PC-9 (cell line): ENCODE results near the gene RUNX2. TPM values are rescaled to one million over a fixed set of nuclear protein-coding genes. Genes with fewer than 3 reads are reported as not detected.

Source experiments
- BruUV-seq: library from RNA; stranded (reverse); fragments of 400-500 nt; replicated peaks from 2 replicates; lab custom pipeline; 2021; lab: Mats Ljungman, UMichigan
- CTCF ChIA-PET: fragments of 300-600 bp; sonication (Branson Sonifier 250); formaldehyde crosslinking; loops from one replicate; lab custom pipeline; 2022; ENCODE audit warnings: antibody characterized with exemption; lab: Charles Lee
- POLR2A ChIA-PET: fragments of 300-600 bp; sonication (Branson Sonifier 250); formaldehyde crosslinking; loops from one replicate; lab custom pipeline; 2022; ENCODE audit warnings: antibody characterized with exemption; ENCODE audit not compliant: unreplicated experiment; lab: Charles Lee
- DNase-seq, 2 experiments: peaks; one replicate each; pipeline versions ENCODE4 v3.0.0 to v3.0.0-alpha.2; 2015 to 2022; ENCODE audit warnings: mixed read lengths in 1 of 2
- H2AFZ ChIP-seq: fragments of 200-600 bp; sonication (generic); 2 replicates; pipeline ENCODE4 v1.8.1; 2017; ENCODE audit warnings: antibody characterized with exemption
- H3F3A ChIP-seq: fragments of 200-600 bp; sonication (generic); 2 replicates; pipeline ENCODE4 v1.8.1; 2017; ENCODE audit warnings: antibody characterized with exemption, mild to moderate bottlenecking, low read depth; ENCODE audit not compliant: insufficient read depth
- H3K27ac ChIP-seq: fragments of 200-600 bp; sonication (generic); 2 replicates; pipeline ENCODE4 v1.6.1; 2016; ENCODE audit warnings: mixed run types
- H3K27me3 ChIP-seq: fragments of 200-600 bp; sonication (generic); 2 replicates; pipeline ENCODE4 v1.6.1; 2016; ENCODE audit warnings: low read depth, mixed run types; ENCODE audit not compliant: insufficient read depth
- H3K36me3 ChIP-seq: fragments of 200-600 bp; sonication (generic); 2 replicates; pipeline ENCODE4 v1.6.1; 2016; ENCODE audit warnings: low read depth, mixed run types
- H3K4me1 ChIP-seq: fragments of 200-600 bp; sonication (generic); replicated peaks from 2 replicates; pipeline ENCODE4 v1.6.1; 2016; ENCODE audit warnings: mixed run types; ENCODE audit not compliant: insufficient read depth
- H3K4me2 ChIP-seq: fragments of 200-600 bp; sonication (generic); 2 replicates; pipeline ENCODE4 v1.6.1; 2017; ENCODE audit warnings: mixed run types
- H3K4me3 ChIP-seq: fragments of 200-600 bp; sonication (generic); 2 replicates; pipeline ENCODE4 v1.6.1; 2016; ENCODE audit warnings: mixed run types
- H3K79me2 ChIP-seq: fragments of 200-600 bp; sonication (generic); 2 replicates; pipeline ENCODE4 v1.6.1; 2017; ENCODE audit warnings: low read depth, mixed run types
- H3K9me2 ChIP-seq: fragments of 200-600 bp; sonication (generic); 2 replicates; pipeline ENCODE4 v1.8.1; 2017; ENCODE audit warnings: mild to moderate bottlenecking; ENCODE audit not compliant: insufficient read depth
- H3K9me3 ChIP-seq: fragments of 200-600 bp; sonication (generic); 2 replicates; pipeline ENCODE4 v1.8.1; 2016; ENCODE audit warnings: low read depth; ENCODE audit not compliant: insufficient read depth
- H4K20me1 ChIP-seq: fragments of 200-600 bp; sonication (generic); 2 replicates; pipeline ENCODE4 v1.8.1; 2017; ENCODE audit not compliant: insufficient read depth
- CTCF ChIP-seq: fragments of 200-600 bp; sonication (generic); conservative IDR thresholded peaks from 2 replicates; pipeline ENCODE4 v1.6.1; 2017; ENCODE audit warnings: mixed run types, antibody characterized with exemption, mild to moderate bottlenecking, moderate library complexity
- EZH2 ChIP-seq: fragments of 200-600 bp; sonication (generic); IDR thresholded peaks from 2 replicates; pipeline ENCODE4 v1.8.0; 2017; ENCODE audit warnings: antibody characterized with exemption, low read depth
- intact Hi-C: fragments of 100-400 bp; cut with micrococcal nuclease; formaldehyde crosslinking; loops from one replicate; pipeline ENCODE4 v1.10.0; 2022; ENCODE audit not compliant: unreplicated experiment
- total RNA-seq: library from RNA; stranded (reverse); gene quantifications from 2 replicates; pipeline ENCODE4 v1.2.3, GENCODE V29; 2021

Gene RUNX2
- total RNA-seq, 1 experiment from 2014 or later = 12.5 TPM

GRCh38 chr6:45314146-45314545 lies 14.0 kb upstream of the RUNX2 start:
- no peak for TF ChIP-seq EZH2
- TF ChIP-seq CTCF = no peak
- Histone ChIP-seq H3K9me2 (no peaks in the 10 kb centered on the region), H3K4me1 (no peaks in the 10 kb centered on the region), H2AFZ (no peak overlapping the region), H3K4me3 (no peak overlapping the region), H4K20me1 (no peaks in the 10 kb centered on the region), H3K27ac (no peak overlapping the region), H3K79me2 (no peaks in the 10 kb centered on the region), H3K36me3 (no peaks in the 10 kb centered on the region), H3K4me2 (no peak overlapping the region), H3F3A (no peaks in the 10 kb centered on the region), H3K27me3 (no peaks in the 10 kb centered on the region), H3K9me3 (no peaks in the 10 kb centered on the region)
- no TSS peak for BruUV-seq
- CTCF ChIA-PET = no interaction called here
- intact Hi-C loops = no loop called here
- POLR2A ChIA-PET = no interaction called here
- DNase-seq = no peak

DNA sequence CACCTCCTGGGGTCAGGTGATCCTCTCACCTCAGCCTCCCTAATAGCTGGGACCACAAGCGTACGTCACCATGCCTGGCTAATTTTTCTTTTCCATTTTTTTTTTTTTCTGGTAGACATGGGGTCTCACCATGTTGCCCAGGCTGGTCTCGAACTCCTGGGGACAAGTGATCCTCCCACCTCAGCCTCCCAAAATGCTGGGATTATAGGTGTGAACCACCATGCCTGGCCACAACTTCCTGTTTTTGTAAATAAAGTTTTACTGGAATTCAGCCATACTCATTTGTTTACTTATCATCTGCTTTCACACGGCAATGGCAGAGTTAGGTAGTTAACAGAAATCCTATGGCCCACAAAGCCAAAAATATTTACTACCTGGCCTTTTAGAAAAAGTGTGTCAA lies 7.8 kb upstream of the RUNX2 start:
- POLR2A ChIA-PET = no interaction called here

DNA sequence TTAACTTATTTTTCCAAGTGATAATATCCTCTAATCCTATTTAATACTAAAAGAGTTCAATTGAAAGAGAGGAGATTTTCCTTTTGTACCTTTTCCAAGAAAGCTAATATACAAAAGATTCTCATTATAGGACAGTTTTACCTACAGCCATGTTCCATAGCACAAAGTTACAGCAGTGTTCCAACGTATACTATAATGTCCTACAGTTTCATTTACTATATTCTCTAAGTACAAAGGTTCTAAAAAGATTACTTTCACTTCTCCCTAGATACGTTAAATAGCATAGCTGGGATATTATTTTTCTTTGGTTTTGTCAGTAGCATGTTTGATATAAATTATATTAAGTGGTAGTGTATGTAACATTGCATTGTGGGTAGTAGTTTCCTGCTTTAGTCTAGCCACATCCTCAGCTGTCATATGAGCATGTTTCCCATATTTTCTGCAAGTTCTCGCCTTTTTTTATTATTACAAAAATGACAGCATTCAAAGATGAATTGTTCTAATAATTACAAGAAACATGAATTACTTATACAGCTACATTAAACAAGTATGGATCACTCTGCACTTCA lies 4.4 kb upstream of the RUNX2 start:
- H3K79me2 ChIP-seq = no peaks in the 10 kb centered on the region
- H3K36me3 ChIP-seq = no peaks in the 10 kb centered on the region
- POLR2A ChIA-PET = no interaction called here
- no peak overlapping the region for H3K27ac ChIP-seq
- CTCF ChIA-PET = no interaction called here
- H3K4me3 ChIP-seq = no peak overlapping the region
- no peaks in the 10 kb centered on the region for H3K27me3 ChIP-seq
- no peak overlapping the region for H3K4me2 ChIP-seq
- no peaks in the 10 kb centered on the region for H4K20me1 ChIP-seq
- H2AFZ ChIP-seq = no peak overlapping the region
- DNase-seq = no peak
- no TSS peak for BruUV-seq
- no peaks in the 10 kb centered on the region; the same call in 1 of the 2 replicates for H3F3A ChIP-seq
- no peaks in the 10 kb centered on the region for H3K4me1 ChIP-seq
- H3K9me2 ChIP-seq = peaks cover 3% of the 10 kb centered on the region; the same call in 1 of the 2 replicates
- TF ChIP-seq EZH2 (no peak), CTCF (no peak)
- H3K9me3 ChIP-seq = no peaks in the 10 kb centered on the region
- intact Hi-C loops = no loop called here

More for the DNA sequence above, 7.8 kb upstream of the RUNX2 start:
- BruUV-seq = no TSS peak
- CTCF ChIA-PET = no interaction called here
- Histone ChIP-seq H4K20me1 (no peaks in the 10 kb centered on the region), H3K9me2 (no peaks in the 10 kb centered on the region), H3K36me3 (no peaks in the 10 kb centered on the region), H2AFZ (no peak overlapping the region), H3K4me3 (no peak overlapping the region), H3K27ac (no peak overlapping the region), H3K9me3 (no peaks in the 10 kb centered on the region), H3F3A (no peaks in the 10 kb centered on the region; the same call in 1 of the 2 replicates), H3K4me2 (no peak overlapping the region), H3K27me3 (no peaks in the 10 kb centered on the region), H3K4me1 (no peaks in the 10 kb centered on the region), H3K79me2 (no peaks in the 10 kb centered on the region)
- TF ChIP-seq EZH2 (no peak), CTCF (no peak)
- intact Hi-C loops = no loop called here
- DNase-seq = no peak
